GM18951 (cell line): ENCODE data around the gene CNNM4.
"Not testable (repeated sequence)": the region's sequence is repeated elsewhere in the genome, so short reads cannot be mapped to it uniquely, and the experiment has no call there.

ENCODE experiments used
- POLR2A ChIP-seq: IDR thresholded peaks from 4 replicates; pipeline ENCODE4 v1.6.1; 2011; ENCODE audit warnings: mild to moderate bottlenecking; ENCODE audit not compliant: insufficient read length, insufficient read depth; ENCODE audit errors: extremely low read depth
- in situ Hi-C: fragments of 300-500 bp; cut with MboI; formaldehyde crosslinking; loops from one replicate; pipeline ENCODE4 v1.12.0; 2022; ENCODE audit warnings: low sequenced_read_pairs, mixed read lengths, inconsistent platforms; ENCODE audit not compliant: unreplicated experiment

Gene CNNM4

DNA sequence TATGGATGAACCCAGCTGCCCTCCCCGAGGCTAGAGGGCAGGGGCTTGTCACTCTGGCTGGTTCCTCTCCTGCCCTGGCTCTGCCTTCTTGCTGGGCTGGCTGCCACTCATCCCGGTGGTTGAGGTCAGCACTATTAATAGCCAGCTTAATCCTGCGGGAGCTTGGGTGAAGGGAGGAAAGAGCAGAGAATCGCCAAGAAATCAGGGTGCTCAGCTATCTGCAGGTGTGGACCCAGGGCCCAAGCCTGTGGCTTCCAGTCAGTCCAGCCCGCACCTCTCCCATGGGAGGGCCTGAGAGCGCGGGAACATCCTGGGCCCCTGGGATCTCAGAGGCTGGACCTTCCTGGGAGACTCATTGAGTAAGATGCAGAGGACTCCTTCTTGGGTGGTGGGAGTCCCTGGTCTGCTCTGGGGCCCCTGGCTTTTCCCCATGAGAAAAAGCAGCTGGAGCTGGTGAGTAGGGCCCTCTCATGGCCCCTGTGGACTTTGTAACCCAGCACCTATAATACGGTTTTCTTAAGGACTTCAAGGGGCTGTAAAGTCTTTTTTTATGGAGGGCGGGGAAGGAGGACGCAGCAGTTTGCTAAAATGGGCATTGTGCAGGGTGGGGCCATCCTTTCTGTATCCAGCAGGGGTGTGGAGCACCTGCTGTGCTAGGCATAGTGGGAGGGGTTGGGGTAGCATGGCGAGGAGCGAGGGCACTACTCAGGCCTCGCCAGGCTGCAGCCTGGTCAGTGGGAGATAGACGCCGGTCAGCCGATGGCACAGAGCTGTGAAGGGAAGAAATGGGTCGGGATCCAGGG lies 27.9 kb downstream of the CNNM4 start:
- in situ Hi-C loops = no loop called here

DNA sequence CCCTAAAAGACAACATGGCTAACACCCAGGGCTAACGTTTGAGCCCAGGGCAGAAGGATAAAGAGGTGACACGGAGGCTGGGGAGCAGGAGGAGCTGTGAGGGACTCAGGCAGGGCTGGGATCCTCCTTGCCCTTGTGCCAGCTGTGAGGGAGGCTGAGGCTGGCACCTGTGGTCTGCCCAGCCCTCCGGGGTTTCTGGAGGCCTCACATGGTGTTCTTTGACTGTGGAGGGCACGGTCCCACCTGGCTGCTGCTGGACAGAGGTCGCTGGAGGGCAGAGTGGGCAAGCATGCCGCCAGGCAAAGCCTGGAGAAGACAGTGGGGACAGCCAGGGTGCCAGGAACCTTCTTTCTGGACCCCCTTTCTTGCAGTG lies 28.5 kb downstream of the CNNM4 start:
- no peak for TF ChIP-seq POLR2A
- in situ Hi-C loops = no loop called here

More for the DNA sequence above, 27.9 kb downstream of the CNNM4 start:
- no peak for TF ChIP-seq POLR2A

DNA sequence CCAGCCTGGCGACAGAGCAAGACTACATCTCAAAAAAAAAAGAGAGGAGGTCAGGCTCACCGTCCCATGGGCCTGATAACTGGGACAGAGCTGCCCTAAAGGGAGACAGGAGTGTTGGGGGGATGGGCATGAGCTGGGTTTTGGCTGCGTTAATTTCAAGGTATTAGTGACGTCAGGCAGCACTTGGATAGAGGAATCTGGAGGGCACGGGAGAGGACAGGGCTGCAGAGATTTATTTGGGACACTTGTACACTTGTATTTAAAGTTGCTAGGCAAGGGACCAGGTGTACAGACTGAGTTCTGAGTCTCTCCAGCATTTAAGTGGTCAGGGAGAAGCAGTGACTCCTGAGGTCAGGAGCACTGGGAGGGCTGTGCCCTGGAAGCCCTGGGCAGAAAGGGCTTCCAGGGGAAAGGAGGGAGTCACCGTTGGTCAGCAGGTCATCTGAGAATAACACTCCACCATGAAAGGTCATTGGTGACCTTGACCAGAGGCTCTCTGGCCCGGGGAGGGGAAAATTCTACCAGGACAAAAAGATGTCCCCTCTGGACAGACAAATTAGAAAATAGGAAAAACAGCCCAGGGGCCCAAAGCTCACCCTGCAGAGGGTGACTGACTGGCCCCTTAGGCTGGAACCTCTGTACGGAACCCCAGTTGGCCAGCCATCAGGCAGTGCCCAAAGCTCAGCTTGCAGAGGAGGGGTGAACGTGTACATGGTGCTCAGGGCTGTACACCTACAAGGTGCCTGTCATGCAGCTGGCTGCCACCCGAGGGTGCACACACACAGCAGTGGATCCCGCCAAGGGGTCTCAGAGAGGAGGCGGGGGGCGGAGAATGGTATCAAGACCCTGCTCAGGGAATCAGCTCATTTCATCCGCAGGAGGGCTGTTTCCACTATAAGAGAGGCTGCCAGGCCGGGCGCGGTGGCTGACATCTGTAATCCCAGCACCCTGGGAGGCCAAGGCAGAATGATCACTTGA lies 32.4 kb downstream of the CNNM4 start:
- in situ Hi-C loops = no loop called here
- no peak for TF ChIP-seq POLR2A

DNA sequence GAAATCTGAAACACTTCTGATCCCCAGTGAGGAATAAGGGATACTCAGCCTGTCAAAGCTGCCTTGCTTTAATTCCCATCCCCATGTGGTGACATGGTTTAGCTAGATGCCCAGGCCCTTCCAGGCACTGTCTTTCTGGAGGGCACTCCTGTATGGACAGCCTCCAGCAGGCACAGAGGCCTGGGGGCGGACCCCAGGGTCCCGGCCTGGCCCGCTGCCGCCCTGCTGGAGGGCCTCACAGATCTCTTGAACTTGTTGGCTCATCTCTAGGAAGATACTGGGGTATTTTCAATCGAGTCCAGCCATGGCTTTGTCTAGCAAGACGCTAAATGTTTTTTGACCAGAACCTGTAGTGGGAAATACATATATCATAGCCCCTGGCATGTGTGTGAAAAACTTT lies 34.4 kb downstream of the CNNM4 start:
- no peak for TF ChIP-seq POLR2A
- in situ Hi-C loops = no loop called here

DNA sequence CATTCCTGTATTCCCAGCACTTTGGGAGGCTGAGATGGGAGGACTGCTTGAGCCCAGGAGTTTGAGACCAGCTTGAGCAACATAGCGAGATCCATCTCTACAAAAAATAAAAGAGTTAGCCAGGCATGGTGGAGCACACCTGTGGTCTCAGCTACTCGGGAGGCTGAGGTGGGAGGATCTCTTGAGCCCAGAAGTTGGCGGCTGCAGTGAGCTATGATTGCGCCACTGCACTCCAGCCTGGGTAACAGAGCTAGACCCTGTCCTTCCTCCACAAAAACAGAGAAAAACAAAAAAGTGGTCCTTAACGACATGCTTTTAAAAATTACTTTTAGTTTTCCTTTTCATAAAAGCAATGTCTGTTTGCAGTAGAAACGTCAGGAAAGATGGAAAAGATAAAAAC lies 35.8 kb downstream of the CNNM4 start:
- in situ Hi-C loops = not testable (repeated sequence)

DNA sequence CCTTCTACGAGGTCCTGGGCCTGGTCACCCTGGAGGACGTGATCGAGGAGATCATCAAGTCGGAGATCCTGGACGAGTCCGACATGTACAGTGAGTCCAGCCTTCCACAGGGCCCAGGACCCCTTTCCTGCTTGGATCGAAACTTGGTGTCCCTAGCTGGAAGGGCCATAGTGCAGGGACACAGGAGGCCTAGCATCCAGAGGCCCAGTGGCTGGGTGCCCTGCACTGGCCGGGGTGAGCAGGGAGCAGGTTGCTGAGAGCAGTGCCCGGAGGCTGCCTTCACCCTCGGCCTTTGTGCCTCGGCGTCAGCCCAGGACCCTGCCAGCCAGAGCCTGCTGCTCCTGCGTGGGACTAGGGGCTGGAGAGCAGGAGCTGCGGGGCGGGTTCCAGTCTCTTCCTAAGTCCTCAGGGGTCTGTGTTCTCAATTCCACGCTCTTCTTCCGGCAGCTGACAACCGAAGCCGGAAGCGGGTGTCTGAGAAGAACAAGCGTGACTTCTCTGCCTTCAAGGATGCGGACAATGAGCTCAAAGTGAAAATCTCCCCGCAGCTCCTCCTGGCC lies 36.4 kb downstream of the CNNM4 start:
- no peak for TF ChIP-seq POLR2A
- in situ Hi-C loops = no loop called here

DNA sequence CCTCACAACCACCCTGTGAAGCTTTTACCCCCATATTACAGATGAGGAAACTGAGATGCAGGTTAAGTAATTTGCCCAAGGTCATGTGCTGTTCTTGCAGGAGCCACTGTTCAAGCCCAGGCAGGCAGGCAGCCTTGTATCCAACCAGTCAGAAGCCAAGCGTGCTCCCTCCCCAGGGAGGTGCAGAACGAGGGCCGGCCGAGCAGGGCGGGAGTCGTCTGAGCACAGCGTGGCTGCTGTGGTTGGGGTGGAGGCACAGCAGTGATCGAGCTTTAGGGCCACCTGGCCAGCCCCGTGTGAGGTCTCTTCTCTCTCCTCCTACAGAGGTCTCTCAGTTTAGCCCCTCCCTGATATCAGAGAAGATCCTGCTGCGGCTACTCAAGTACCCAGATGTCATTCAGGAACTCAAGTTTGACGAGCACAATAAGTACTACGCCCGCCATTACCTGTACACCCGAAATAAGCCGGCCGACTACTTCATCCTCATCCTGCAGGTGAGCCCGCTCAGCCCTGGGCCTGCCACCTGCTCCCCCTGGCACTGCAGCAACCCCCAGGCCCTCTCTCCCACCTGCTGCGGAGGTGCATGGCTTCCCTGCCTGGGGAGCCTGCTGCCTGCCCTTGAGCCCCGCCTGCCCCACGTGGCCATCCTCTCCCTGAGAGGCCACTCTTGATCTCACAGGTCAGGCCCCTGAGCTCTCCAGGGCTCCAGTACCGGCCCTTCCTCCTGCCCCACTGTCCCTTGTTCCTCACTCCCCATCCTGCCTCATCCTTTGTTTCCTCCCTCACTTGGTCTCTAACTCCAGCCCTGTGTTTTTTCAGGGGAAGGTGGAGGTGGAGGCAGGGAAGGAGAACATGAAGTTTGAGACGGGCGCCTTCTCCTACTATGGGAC lies 38.3 kb downstream of the CNNM4 start:
- in situ Hi-C loops = no loop called here
- TF ChIP-seq POLR2A = no peak

DNA sequence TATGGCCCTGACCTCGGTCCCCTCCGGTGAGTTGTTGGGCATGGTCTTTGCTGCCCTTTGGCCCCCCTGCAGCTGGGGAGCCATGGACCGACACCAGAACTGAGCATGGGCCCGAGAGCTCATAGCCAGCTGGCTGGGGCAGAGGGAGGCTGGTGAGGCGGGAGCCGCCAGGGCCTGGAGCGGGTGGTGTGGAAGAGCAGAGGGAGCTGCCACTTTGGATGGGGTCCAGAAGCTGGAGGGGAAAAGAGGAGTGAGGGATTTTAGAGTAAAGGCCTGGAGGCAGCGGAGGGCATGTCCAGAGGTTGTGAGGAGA lies 38.9 kb downstream of the CNNM4 start:
- TF ChIP-seq POLR2A = no peak
- in situ Hi-C loops = no loop called here

DNA sequence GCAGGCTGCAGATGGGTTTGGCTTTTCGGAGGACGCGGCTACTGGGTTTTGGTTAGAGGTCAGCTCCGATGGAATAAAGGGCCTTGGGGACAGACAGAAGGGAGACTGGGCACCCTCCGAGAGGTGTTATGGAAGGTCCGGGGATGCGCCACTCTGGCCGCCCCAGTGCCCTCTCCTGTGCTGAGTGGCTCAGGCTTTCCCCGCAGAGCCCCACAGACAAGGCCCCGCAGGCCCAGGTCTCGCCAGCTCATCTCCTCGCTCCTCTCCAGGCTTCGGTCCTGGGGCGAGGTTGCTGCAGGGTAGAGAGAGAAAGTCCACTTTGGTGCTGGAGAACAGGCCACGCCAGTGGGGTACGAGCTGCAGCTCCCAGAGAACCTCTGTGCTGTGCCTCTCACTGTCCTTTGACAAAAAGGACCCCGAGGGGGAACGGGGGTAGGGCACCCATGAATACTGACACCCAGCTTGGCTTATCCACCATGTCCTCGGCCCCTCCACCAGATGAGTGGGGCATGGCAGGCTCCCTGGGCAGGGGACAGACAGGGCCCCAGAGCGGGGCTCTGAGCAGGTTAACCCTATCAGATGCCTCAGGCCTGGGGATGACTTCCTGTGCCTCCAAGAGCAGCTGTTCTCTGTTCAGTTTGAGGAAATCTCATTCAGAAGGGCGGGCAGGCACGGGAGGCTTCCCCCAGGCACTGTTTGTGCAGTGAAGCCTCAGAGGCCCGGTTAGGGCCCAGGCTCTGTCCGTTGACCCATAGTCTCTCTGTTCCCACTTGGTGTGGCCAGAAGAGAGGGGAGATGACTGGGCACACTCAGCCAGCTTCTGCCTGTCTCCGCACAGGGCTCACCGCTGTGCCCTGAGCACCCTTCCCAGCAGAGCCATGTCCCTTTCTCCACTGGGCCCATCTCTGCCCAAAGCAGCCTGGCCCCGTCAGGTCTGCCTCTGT lies 39.6 kb downstream of the CNNM4 start:
- TF ChIP-seq POLR2A = no peak
- in situ Hi-C loops = no loop called here

DNA sequence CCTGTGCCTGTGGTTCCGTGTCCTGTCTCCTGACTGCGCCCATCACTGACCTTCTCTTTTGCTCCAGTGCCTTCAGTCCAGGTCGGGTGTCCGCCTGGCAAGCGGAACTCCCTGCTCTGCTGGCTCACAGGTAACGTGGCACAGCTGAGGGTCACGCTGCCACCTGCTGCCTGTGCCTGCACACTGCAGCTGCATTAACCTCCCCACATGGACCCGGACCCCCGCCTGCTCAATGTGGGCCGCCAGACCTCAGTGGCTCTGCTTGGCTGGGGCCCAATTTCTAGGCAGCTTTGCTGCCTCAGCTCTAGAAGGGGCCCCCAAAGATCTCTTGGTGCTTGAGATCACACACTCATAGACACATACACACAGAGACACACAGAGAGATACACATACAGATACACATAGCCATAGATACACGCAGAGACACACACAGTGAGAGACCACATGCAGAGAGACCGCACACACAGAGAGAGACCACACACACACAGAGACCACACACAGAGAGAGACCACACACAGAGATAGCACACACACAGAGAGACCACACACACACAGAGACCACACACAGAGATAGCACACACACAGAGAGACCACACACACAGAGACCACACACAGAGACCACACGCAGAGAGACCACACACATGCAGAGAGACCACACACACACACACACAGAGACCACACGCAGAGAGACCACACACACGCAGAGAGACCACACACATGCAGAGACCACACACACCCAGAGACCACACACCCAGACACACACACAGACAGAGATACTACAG lies 40.5 kb downstream of the CNNM4 start:
- no peak for TF ChIP-seq POLR2A
- in situ Hi-C loops = no loop called here

DNA sequence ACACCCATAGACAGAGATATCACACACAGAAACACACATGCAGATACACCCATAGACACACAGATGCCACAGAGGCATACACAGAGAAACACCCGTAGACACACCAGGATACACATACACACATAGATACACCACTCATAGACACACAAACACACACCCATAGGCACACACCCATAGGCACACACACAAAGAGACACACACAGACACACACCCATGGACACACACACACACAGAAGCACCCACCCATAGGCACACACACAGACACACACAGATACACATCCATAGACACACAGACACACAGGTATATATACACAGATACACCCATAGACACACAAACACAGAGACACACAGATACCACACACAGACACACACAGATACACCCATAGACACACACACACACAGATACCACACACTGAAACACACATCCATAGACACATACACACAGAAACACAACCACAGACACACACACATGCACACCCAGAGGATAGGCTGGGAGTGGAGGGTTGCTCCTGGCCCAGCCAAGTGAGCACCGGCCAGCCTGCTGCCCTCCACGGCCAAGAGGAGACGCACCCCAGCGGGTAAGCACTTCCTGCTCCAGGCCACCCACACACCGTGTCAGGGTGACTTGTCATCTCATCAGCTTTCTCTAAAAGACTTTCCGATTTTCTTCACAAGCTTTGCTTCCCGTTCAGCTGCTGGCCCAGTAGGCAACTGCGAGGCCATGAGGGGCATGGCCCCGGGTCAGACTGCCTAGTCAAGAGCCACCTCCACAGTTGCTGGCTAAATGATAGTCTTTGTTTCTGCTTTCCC lies 41.3 kb downstream of the CNNM4 start:
- no peak for TF ChIP-seq POLR2A
- in situ Hi-C loops = no loop called here

DNA sequence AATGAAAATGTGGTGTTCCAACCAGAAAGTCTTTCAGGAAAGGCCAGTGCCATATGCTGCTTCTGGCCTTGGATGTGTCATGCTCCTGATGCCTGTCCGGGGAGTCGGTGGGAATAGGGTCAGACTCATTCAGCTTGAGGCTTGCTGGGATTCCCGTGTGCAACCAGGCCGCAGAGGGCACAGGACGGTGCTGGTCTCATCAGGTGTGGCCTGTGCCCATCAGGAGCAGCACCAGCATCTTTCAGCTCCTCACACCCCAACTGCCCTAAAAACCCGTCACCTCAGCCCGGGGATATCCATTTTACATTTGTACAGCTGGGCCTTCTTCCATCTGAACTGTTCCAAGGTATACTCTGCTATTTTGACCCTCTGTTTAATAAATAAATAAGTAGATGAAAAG lies 42.0 kb downstream of the CNNM4 start:
- no peak for TF ChIP-seq POLR2A
- in situ Hi-C loops = no loop called here
